ENCODE measurements around the gene LCOR.
A peak's percentile ranks its signal among the peaks of the same experiment; 100 is the strongest.

LCOR gene

GRCh38 chr10:97015240-97015639 is 183.1 kb downstream of the LCOR start:
- H3K4me3 ChIP-seq (ENCODE audit: low read depth, low read length), result no peak overlapping the region
- TF ChIP-seq MAX (IDR thresholded peaks at IDR 0.05; ENCODE audit: low read depth, low read length) (no peak), MYC (IDR thresholded peaks at IDR 0.05; ENCODE audit: low read depth, low read length) (no peak), POLR2A (IDR thresholded peaks at IDR 0.05; ENCODE audit: extremely low read depth, insufficient read length) (no peak), CTCF (IDR thresholded peaks at IDR 0.05; ENCODE audit: low read depth, low read length) (no peak)
- DNase-seq (ENCODE audit: low read depth), result no peak

DNA sequence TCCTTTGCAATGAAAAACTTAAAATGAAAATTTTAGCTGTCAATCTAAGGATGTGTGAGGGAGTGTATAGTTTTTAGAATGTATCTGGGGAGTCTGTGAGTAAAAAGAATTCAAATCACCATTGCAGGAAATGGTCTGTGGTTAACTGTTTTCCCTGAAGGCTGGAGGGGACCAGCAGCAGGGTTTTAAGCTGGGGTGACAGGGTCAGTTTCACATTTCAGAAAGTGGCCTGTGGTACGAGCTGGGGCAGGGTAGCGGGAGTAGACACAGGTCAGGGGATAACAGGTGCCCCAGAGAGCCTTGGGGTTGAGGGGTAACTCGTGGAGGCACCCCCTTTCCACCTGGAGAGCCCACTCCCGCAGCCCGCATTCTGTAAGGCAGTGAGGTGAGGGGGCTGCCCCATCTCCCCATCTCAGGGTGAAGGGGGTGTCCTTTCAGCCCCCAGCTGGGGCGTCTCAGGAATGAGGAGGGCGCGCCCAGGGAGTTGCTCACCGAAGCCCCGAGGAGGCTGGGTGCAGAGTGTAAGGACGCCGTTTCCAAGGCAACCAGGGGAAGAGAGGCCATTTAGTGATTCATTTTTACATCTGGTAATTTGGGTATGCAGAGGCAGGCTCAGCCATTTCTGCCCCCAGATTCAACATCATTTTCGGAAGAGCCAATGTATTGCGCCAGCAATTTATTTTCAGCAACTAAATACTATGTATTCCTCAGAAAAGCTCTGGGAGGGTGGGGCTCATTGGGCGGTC is 184.8 kb downstream of the LCOR start:
- DNase-seq (ENCODE audit: low read depth), result peak; percentile 30
- TF ChIP-seq POLR2A (IDR thresholded peaks at IDR 0.05; ENCODE audit: extremely low read depth, insufficient read length) (no peak), CTCF (IDR thresholded peaks at IDR 0.05; ENCODE audit: low read depth, low read length) (no peak), MYC (IDR thresholded peaks at IDR 0.05; ENCODE audit: low read depth, low read length) (no peak), MAX (IDR thresholded peaks at IDR 0.05; ENCODE audit: low read depth, low read length) (no peak)
- no peak overlapping the region for H3K4me3 ChIP-seq (ENCODE audit: low read depth, low read length)

DNA sequence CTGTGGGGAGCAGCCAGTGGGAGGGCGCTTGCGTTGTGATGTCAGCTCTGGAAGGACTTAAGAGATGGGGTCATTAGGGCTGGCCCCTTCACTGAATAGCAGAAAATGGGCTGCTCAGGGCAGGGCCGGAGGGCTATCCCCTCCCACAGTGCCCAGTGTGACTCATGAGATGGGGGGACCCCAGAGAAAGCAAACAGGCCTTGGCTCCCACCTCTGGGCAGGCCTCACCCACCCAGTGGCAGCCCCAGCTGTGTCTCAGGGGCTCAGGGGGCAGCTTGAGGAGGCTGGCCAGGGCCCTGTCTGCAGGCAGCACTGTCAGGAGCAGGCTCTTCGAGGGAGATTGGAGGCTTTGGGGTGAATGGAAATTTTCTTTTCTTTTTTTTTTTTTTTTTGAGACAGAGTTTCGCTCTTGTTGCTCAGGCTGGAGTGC is 185.4 kb downstream of the LCOR start:
- DNase-seq (ENCODE audit: low read depth), result no peak
- TF ChIP-seq POLR2A (IDR thresholded peaks at IDR 0.05; ENCODE audit: extremely low read depth, insufficient read length) (no peak), CTCF (IDR thresholded peaks at IDR 0.05; ENCODE audit: low read depth, low read length) (no peak), MYC (IDR thresholded peaks at IDR 0.05; ENCODE audit: low read depth, low read length) (no peak)

GRCh38 chr10:97018251-97019212 is 186.4 kb downstream of the LCOR start:
- TF ChIP-seq CTCF (IDR thresholded peaks at IDR 0.05; ENCODE audit: low read depth, low read length) (no peak), POLR2A (IDR thresholded peaks at IDR 0.05; ENCODE audit: extremely low read depth, insufficient read length) (no peak)
- H3K4me3 ChIP-seq (ENCODE audit: low read depth, low read length), result no peak overlapping the region
- DNase-seq (ENCODE audit: low read depth), result no peak

More for the DNA sequence above, 185.4 kb downstream of the LCOR start:
- H3K4me3 ChIP-seq (ENCODE audit: low read depth, low read length), result no peak overlapping the region

GRCh38 chr10:97019213-97019844 is 187.2 kb downstream of the LCOR start:
- TF ChIP-seq CTCF (IDR thresholded peaks at IDR 0.05; ENCODE audit: low read depth, low read length) (no peak), POLR2A (IDR thresholded peaks at IDR 0.05; ENCODE audit: extremely low read depth, insufficient read length) (no peak), MYC (IDR thresholded peaks at IDR 0.05; ENCODE audit: low read depth, low read length) (no peak), MAX (IDR thresholded peaks at IDR 0.05; ENCODE audit: low read depth, low read length) (no peak)
- DNase-seq (ENCODE audit: low read depth), result no peak
- H3K4me3 ChIP-seq (ENCODE audit: low read depth, low read length), result no peak overlapping the region

All from NB4 (cell line).